Neutrophil (primary cell): ENCODE results near the gene ADGRE1.
A peak's percentile ranks its signal among the peaks of the same experiment; 100 is the strongest.

ENCODE experiments used
- H3K27ac ChIP-seq: fragments of 200-600 bp; sonication (generic); 2 replicates; pipeline ENCODE4 v1.5.1; 2016; ENCODE audit warnings: mild to moderate bottlenecking, moderate library complexity
- H3K27me3 ChIP-seq: fragments of 200-600 bp; sonication (generic); 2 replicates; pipeline ENCODE4 v1.6.0; 2016; ENCODE audit warnings: mild to moderate bottlenecking
- H3K36me3 ChIP-seq: fragments of 200-600 bp; sonication (generic); 2 replicates; pipeline ENCODE4 v1.5.1; 2017
- H3K4me1 ChIP-seq, 2 experiments: fragments of 200-600 bp in 1 of 2; sonication (generic) in 1 of 2; 1 replicate in 1 of 2; 2 replicates in 1 of 2; pipeline versions ENCODE4 v1.5.1 to v1.6.1; 2013 to 2016; ENCODE audit warnings: low read depth in 1 of 2, low read length in 1 of 2, mild to moderate bottlenecking in 1 of 2, moderate library complexity in 1 of 2; ENCODE audit not compliant: control insufficient read depth in 1 of 2, insufficient read depth in 1 of 2
- H3K4me3 ChIP-seq, 2 experiments: fragments of 200-600 bp in 1 of 2; sonication (generic) in 1 of 2; 1 replicate in 1 of 2; 2 replicates in 1 of 2; pipeline ENCODE4 v1.5.1; 2013 to 2016; ENCODE audit warnings: low read depth in 1 of 2, low read length in 1 of 2, mild to moderate bottlenecking in 1 of 2, moderate library complexity in 1 of 2
- H3K9me3 ChIP-seq: fragments of 200-600 bp; sonication (generic); 2 replicates; pipeline ENCODE4 v1.5.1; 2016
- CTCF ChIP-seq: fragments of 200-600 bp; sonication (generic); IDR thresholded peaks from 2 replicates; pipeline ENCODE4 v1.5.1; 2016; ENCODE audit warnings: antibody characterized with exemption

ADGRE1 gene

GRCh38 chr19:6877766-6878165, 9.6 kb upstream of the ADGRE1 start:
- Histone ChIP-seq H3K9me3 (no peaks in the 10 kb centered on the region), H3K4me1 (peaks cover 21 to 32% of the 10 kb centered on the region in 2 experiments), H3K27me3 (no peaks in the 10 kb centered on the region), H3K36me3 (no peaks in the 10 kb centered on the region), H3K4me3 (no peak overlapping the region), H3K27ac (no peak overlapping the region)
- no peak for TF ChIP-seq CTCF

GRCh38 chr19:6886277-6886897, 992 bp upstream of the ADGRE1 start:
- H3K4me1 ChIP-seq = peaks cover 56 to 59% of the 10 kb centered on the region in 2 experiments
- H3K36me3 ChIP-seq = no peaks in the 10 kb centered on the region
- H3K27me3 ChIP-seq = no peaks in the 10 kb centered on the region
- TF ChIP-seq CTCF = no peak
- peak overlapping the region; percentile 81 for H3K27ac ChIP-seq
- peak overlapping the region in 1 of 2 experiments; percentile 23 for H3K4me3 ChIP-seq
- no peaks in the 10 kb centered on the region for H3K9me3 ChIP-seq

- Histone ChIP-seq H3K27ac (peak overlapping the region; percentile 81), H3K4me3 (peak overlapping the region; percentile 55 to 68), H3K4me1 (peaks cover 82 to 84% of the 10 kb centered on the region in 2 experiments), H3K36me3 (no peaks in the 10 kb centered on the region), H3K27me3 (no peaks in the 10 kb centered on the region), H3K9me3 (no peaks in the 10 kb centered on the region)
- no peak for TF ChIP-seq CTCF
These were observed 1.6 kb downstream of the ADGRE1 start for GRCh38 chr19:6888967-6889366.

GRCh38 chr19:6890401-6890913, 3.1 kb downstream of the ADGRE1 start:
- H3K27ac ChIP-seq = peak overlapping the region; percentile 92
- H3K4me1 ChIP-seq = peaks cover 81 to 86% of the 10 kb centered on the region in 2 experiments
- no peak for TF ChIP-seq CTCF
- H3K9me3 ChIP-seq = no peaks in the 10 kb centered on the region
- peaks cover 11% of the 10 kb centered on the region for H3K36me3 ChIP-seq
- H3K27me3 ChIP-seq = no peaks in the 10 kb centered on the region
- H3K4me3 ChIP-seq = peak overlapping the region in 1 of 2 experiments; percentile 4

GRCh38 chr19:6890938-6891337, 3.6 kb downstream of the ADGRE1 start:
- Histone ChIP-seq H3K9me3 (no peaks in the 10 kb centered on the region), H3K4me1 (peaks cover 80 to 83% of the 10 kb centered on the region in 2 experiments), H3K27ac (peak overlapping the region; percentile 92), H3K4me3 (peak overlapping the region in 1 of 2 experiments; percentile 43), H3K36me3 (peaks cover 15% of the 10 kb centered on the region), H3K27me3 (no peaks in the 10 kb centered on the region)
- no peak for TF ChIP-seq CTCF
